Activated CD4-positive, alpha-beta T cell treated with anti-CD3 and anti-CD28 coated beads, Interleukin-2, amount 10 ng/mL, durations not matched to agents 7 days and 5 days (primary cell): ENCODE results near the gene TEKT1. TPM values are rescaled to one million over a fixed set of nuclear protein-coding genes. Genes with fewer than 3 reads are reported as not detected.
"Not testable (repeated sequence)": the region's sequence is repeated elsewhere in the genome, so short reads cannot be mapped to it uniquely, and the experiment has no call there.

Experiments used
- CTCF ChIA-PET: fragments of 350-600 bp; sonication (Branson Sonifier 250); formaldehyde crosslinking; loops from one replicate; lab custom pipeline; 2021; ENCODE audit warnings: antibody characterized with exemption; lab: Charles Lee
- POLR2A ChIA-PET: fragments of 350-600 bp; sonication (Branson Sonifier 250); formaldehyde crosslinking; loops from one replicate; lab custom pipeline; 2021; ENCODE audit warnings: antibody characterized with exemption; lab: Charles Lee
- DNase-seq: peaks from one replicate; pipeline ENCODE4 v3.0.0-alpha.2; 2020
- H3K27ac Mint-ChIP-seq: one replicate; pipeline ENCODE4 v1.8.0; 2021; ENCODE audit warnings: mild to moderate bottlenecking, moderate library complexity, mixed read lengths
- H3K27me3 Mint-ChIP-seq: one replicate; pipeline ENCODE4 v1.8.0; 2021; ENCODE audit warnings: mixed read lengths
- H3K36me3 Mint-ChIP-seq: one replicate; pipeline ENCODE4 v1.8.0; 2021; ENCODE audit warnings: low read depth, mixed read lengths
- H3K4me1 Mint-ChIP-seq: one replicate; pipeline ENCODE4 v1.8.0; 2021; ENCODE audit warnings: mixed read lengths
- H3K4me3 Mint-ChIP-seq: one replicate; pipeline ENCODE4 v1.8.0; 2021; ENCODE audit warnings: mild to moderate bottlenecking, moderate library complexity, mixed read lengths
- H3K9me3 Mint-ChIP-seq: one replicate; pipeline ENCODE4 v1.8.0; 2021; ENCODE audit warnings: mixed read lengths
- total RNA-seq, 2 experiments: library from RNA; stranded (reverse); gene quantifications; one replicate each; pipeline ENCODE4 v1.2.3, GENCODE V29; 2021

Gene TEKT1
- total RNA-seq, result not detected

DNA sequence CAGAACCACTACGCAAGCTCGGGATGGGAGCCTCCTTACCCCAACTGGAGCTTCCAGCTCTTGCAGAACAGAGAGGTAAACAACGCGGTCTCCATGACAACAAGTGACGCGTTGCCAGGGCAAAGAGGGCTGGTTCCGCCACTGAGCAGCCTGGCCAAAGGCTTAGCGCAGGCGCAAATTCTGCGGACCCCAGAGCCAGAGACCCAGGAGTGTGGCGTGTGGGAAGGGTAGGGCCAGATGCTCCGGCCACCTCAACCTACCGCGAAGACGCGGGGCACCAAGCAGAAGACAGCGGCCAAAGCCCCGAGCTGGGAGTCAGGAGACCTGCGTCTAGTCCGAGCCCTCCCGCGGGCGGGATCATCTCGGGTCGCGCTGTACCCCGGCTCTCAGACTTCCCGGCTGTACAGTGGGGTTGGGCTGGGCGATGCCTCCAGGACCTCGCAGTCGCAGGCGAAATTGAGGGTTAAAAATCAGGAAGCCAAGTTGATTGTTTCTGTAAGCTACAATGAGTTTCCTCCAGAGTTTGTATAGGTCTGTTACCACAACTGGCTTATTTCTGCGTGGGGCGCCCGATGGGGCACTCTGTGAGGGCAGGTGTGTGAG lies at the start of gene TEKT1:
Gene TEKT1 (minus strand): TSS at position 69 of the 603 bp plus-strand sequence. CDS start 1,353 bp downstream, outside the sequence.
- CTCF ChIA-PET, result interaction anchor here (0.8 kb wide), 1 partner anchor 12 kb away, joined by 3 read pairs; no protein-coding TSS in a partner anchor
- Mint-ChIP-seq H3K27ac (no peak within 1 kb of the TSS), H3K27me3 (peaks cover 61% of the 10 kb centered on the region)

DNA sequence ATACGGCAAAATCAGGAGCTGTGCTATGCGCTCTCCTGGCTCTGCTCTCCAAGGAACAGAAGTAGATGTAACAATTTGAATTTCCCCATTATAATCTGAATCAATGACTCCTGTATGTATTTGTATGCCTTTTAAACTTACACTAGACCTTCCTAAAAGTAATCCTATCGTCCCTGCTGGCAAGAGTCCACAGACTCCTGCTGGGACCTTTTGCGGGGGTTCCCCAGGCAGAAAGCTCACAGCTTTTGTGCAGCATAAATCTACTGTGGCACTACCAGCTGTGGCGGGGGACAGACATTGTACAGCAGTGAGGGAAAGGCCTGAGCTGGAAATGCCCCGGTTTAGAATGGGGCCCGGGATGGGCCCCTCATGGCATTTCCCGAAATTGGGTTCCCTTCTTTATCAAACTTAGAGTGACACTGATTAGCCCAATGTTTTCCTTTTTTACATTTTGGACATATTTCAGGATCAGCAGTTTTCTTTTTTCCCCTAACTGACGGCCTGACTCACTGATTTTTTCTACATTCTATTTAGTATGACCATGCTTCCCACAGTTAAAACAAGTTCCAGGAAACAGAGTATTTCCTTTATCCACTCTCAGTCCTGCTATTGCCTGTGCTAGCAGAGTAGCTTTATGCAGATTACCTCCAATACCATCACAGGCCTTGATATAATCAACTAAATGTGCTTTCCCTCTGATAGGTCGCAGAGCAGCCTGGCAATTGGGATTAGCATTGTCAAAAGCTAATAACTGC lies 47.9 kb upstream of the TEKT1 start:
- H3K9me3 Mint-ChIP-seq, CTCF ChIA-PET, H3K27ac Mint-ChIP-seq, H3K4me1 Mint-ChIP-seq, POLR2A ChIA-PET, H3K4me3 Mint-ChIP-seq, H3K36me3 Mint-ChIP-seq, DNase-seq: not testable (repeated sequence)
- peaks cover 26% of the 10 kb centered on the region for H3K27me3 Mint-ChIP-seq

More for the DNA sequence above, at the start of gene TEKT1:
- H3K4me3 Mint-ChIP-seq, result peak within 1 kb of the TSS; percentile 67
- peaks cover 6% of the 10 kb centered on the region for H3K4me1 Mint-ChIP-seq
- peak; percentile 80 for DNase-seq
- no peaks in the 10 kb centered on the region for H3K9me3 Mint-ChIP-seq
- POLR2A ChIA-PET, result no interaction called here
- no peaks in the 10 kb centered on the region for H3K36me3 Mint-ChIP-seq

DNA sequence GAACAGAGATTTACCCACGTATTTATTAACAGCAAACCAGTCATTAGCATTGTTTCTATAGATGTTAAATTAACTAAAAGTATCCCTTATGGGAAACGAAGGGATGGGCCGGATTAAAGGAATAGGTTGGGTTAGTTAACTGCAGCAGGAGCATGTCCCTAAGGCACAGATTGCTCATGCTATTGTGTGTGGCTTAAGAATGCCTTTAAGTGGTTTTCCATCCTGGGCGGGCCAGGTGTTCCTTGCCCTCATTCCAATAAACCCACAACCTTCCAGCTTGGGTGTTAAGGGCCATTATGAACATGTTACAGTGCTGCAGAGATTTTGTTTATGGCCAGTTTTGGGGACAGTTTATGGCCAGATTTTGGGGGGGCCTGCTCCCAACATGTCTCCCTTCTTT lies 43.7 kb upstream of the TEKT1 start:
- not testable (repeated sequence) for H3K27ac Mint-ChIP-seq

DNA sequence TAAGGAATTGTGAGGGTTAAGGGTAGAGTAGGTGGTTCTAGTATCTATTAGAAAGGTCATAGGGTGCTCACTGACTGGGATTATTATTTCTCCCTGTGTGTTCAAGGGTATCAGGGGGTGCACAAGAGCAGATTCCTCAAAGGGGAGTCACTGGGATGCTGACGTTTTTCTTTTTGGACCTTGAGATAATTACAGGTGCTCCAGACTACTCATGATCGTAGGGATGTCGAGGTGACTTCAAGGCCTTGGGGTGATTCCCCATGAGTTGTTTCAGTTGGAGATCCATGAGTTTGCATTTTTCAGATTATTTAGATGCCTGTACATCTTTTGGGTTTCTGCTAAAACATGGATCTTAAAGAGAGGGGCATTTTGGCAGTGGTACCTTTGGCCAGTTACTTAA lies 41.4 kb upstream of the TEKT1 start:
- no peak overlapping the region for H3K27ac Mint-ChIP-seq
- H3K4me3 Mint-ChIP-seq, result no peak overlapping the region
- ChIA-PET POLR2A (no interaction called here), CTCF (no interaction called here)
- peaks cover 4% of the 10 kb centered on the region for H3K27me3 Mint-ChIP-seq
- H3K36me3 Mint-ChIP-seq, result no peaks in the 10 kb centered on the region
- H3K4me1 Mint-ChIP-seq, result no peaks in the 10 kb centered on the region
- DNase-seq, result no peak
- H3K9me3 Mint-ChIP-seq, result no peaks in the 10 kb centered on the region

More for the DNA sequence above, 43.7 kb upstream of the TEKT1 start:
- H3K4me3 Mint-ChIP-seq, H3K9me3 Mint-ChIP-seq, POLR2A ChIA-PET, DNase-seq, H3K36me3 Mint-ChIP-seq, CTCF ChIA-PET, H3K4me1 Mint-ChIP-seq: not testable (repeated sequence)
- peaks cover 12% of the 10 kb centered on the region for H3K27me3 Mint-ChIP-seq

DNA sequence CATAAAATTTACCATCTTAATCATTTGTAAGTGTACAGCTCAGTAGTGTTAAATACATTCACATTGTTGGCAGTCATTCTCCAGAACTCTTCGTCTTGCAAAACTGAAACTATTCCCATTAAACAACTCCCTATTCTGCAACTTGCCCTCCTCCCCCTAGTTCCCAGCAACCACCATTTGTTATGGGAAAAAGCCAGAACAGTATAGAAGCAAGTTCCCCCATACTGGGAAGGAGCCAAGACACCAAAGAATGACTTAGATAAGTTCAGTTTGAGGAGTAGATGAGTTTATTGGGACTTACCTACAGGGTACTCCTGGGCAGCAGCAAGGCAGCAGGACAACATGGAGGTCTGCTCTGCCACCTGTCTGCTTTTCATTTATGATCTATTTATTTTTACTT lies 39.3 kb upstream of the TEKT1 start:
- ChIA-PET POLR2A (no interaction called here), CTCF (interaction anchor here (1.1 kb wide), 1 partner anchor 40 kb away, joined by 4 read pairs; no protein-coding TSS in a partner anchor)
- no peak overlapping the region for H3K27ac Mint-ChIP-seq

DNA sequence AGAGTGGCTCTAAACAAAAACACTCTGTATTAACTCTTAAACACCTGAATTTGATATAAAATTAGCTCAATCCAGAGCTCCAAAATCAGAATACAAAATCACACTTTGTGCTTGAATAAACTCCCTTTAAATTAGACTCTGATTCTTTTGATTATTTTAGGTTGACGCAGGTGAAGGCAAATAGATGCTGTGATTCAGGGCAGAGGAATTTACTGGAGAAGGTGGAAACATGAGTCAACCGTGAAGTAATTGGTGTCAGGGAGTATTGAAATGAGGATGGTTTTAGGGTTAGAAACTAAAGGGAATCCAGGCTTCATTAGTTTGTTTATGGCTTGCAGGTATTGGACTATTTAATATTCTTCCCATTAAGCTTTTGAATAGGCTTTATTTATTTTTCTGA lies 37.1 kb upstream of the TEKT1 start:
- ChIA-PET CTCF (interaction anchor here (0.6 to 0.8 kb wide), 2 partner anchors 8 to 21 kb away, joined by 3 read pairs; no protein-coding TSS in a partner anchor), POLR2A (interaction anchor here (0.7 kb wide), 1 partner anchor 293 kb away, joined by 3 read pairs; no protein-coding TSS in a partner anchor)
- H3K27ac Mint-ChIP-seq, result no peak overlapping the region
- no peaks in the 10 kb centered on the region for H3K4me1 Mint-ChIP-seq
- no peak overlapping the region for H3K4me3 Mint-ChIP-seq
- H3K27me3 Mint-ChIP-seq, result peaks cover 9% of the 10 kb centered on the region
- DNase-seq, result no peak
- no peaks in the 10 kb centered on the region for H3K36me3 Mint-ChIP-seq
- H3K9me3 Mint-ChIP-seq, result no peaks in the 10 kb centered on the region

More for the DNA sequence above, 39.3 kb upstream of the TEKT1 start:
- no peaks in the 10 kb centered on the region for H3K36me3 Mint-ChIP-seq
- H3K27me3 Mint-ChIP-seq, result peaks cover 4% of the 10 kb centered on the region
- H3K9me3 Mint-ChIP-seq, result no peaks in the 10 kb centered on the region
- H3K4me3 Mint-ChIP-seq, result no peak overlapping the region
- H3K4me1 Mint-ChIP-seq, result no peaks in the 10 kb centered on the region
- no peak for DNase-seq

DNA sequence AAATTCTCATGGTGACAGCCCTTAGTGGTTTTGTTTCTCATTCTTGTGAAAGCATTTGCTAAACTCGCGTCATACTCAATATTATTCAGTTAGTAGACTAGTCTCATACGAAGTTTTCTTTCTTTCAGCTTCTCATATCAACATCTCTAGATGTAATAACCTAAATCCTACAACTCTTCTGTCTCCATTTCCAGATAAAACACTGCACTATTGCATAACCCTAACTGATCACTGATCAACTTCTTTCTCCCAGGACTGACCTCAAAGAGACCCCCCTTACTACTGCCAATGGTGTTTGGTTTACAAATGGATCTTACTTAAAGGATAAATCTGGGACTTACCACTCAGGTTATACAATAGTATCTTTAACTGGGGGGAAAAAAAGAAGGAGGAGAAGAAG lies 36.3 kb upstream of the TEKT1 start:
- no peaks in the 10 kb centered on the region for H3K36me3 Mint-ChIP-seq
- no peak overlapping the region for H3K27ac Mint-ChIP-seq
- H3K9me3 Mint-ChIP-seq, result no peaks in the 10 kb centered on the region
- CTCF ChIA-PET, result interaction anchor here (0.6 to 0.8 kb wide), 2 partner anchors 9 to 21 kb away, joined by 3 read pairs; no protein-coding TSS in a partner anchor
- DNase-seq, result no peak
- POLR2A ChIA-PET, result no interaction called here
- H3K4me3 Mint-ChIP-seq, result no peak overlapping the region
- no peaks in the 10 kb centered on the region for H3K4me1 Mint-ChIP-seq
- H3K27me3 Mint-ChIP-seq, result peaks cover 10% of the 10 kb centered on the region

DNA sequence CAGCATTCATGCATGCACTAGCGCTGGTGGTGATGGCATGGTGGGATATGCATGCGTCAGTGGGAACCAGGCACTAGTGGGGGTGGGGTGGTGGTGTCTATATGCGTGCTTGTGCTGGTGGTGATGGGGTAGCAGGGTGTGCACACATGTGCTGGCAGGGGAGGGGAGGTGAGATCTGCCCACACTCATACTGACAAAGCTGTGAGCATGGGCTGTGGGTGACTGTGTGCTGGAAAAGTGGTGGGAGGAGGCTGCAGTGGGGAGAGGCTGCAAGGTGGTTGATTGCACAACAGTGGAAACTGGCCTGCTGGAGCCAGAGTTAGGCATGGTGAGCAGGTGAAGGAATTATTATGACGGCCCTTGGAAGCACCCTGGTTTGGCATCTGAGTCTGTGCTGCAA lies 31.3 kb upstream of the TEKT1 start:
- peaks cover 5% of the 10 kb centered on the region for H3K36me3 Mint-ChIP-seq
- POLR2A ChIA-PET, result no interaction called here
- DNase-seq, result no peak
- H3K4me3 Mint-ChIP-seq, result no peak overlapping the region
- CTCF ChIA-PET, result no interaction called here
- H3K9me3 Mint-ChIP-seq, result no peaks in the 10 kb centered on the region
- H3K27me3 Mint-ChIP-seq, result peaks cover 23% of the 10 kb centered on the region
- H3K27ac Mint-ChIP-seq, result no peak overlapping the region
- peaks cover 1% of the 10 kb centered on the region for H3K4me1 Mint-ChIP-seq

DNA sequence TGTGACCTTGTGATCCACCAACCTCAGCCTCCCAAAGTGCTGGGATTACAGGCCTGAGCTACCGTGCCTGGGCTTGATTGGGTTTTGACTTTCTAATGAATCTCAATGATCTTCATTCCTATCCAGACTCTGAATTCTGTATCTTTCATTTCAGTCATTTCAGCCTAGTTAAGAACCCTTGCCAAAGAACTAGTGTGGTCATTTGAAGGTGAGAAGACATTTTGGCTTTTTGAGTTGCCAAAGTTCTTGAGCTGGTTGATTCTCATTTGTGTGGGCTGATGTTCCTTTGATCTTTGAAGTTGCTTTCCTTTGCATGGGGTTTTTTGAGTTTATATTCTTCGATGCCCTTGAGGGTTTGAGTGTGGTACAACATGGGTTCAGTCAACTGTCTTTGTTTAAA lies 30.6 kb upstream of the TEKT1 start:
- no peak for DNase-seq
- H3K36me3 Mint-ChIP-seq, result peaks cover 5% of the 10 kb centered on the region
- ChIA-PET POLR2A (no interaction called here), CTCF (no interaction called here)
- H3K4me1 Mint-ChIP-seq, result peaks cover 1% of the 10 kb centered on the region
- H3K9me3 Mint-ChIP-seq, result no peaks in the 10 kb centered on the region
- H3K27ac Mint-ChIP-seq, result no peak overlapping the region
- peaks cover 23% of the 10 kb centered on the region for H3K27me3 Mint-ChIP-seq
- H3K4me3 Mint-ChIP-seq, result no peak overlapping the region

DNA sequence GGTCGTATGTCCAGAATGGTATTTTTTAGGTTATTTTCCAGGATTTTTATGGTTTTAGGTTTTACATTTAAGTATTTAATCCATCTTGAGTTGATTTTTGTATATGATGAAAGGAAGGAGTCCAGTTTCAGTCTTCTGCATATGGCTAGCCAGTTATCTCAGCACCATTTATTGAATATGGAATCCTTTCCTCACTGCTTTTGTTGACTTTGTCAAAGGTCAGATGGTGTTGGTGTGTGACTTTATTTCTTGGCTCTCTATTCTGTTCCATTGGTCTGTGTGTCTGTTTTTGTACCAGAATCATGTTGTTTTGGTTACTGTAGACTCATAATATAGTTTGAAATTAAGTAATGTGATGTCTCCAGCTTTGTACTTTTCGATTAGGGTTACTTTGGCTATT lies 26.4 kb upstream of the TEKT1 start:
- POLR2A ChIA-PET, result no interaction called here
- no peak overlapping the region for H3K27ac Mint-ChIP-seq
- peaks cover 5% of the 10 kb centered on the region for H3K36me3 Mint-ChIP-seq
- no peak overlapping the region for H3K4me3 Mint-ChIP-seq
- H3K27me3 Mint-ChIP-seq, result peaks cover 20% of the 10 kb centered on the region
- no peaks in the 10 kb centered on the region for H3K9me3 Mint-ChIP-seq
- no peak for DNase-seq
- H3K4me1 Mint-ChIP-seq, result peaks cover 16% of the 10 kb centered on the region
- CTCF ChIA-PET, result no interaction called here

DNA sequence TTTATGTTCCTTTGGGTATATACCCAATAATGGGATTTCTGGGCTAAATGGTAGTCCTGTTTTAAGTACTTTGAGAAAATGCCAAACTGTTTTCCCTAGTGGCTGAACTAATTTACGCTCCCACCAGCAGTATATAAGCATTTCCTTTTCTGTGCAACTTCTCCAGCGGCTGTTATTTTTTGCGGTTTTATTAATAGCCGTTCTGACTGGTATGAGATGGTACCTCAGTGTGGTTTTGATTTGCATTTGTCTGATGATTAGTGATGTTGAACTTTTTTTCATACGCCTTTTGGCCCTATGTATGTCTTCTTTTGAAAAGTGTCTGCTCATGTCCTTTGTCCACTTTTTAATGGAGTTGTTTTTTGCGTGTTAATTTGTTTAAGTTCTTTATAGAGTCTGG lies 25.8 kb upstream of the TEKT1 start:
- ChIA-PET POLR2A (no interaction called here), CTCF (no interaction called here)
- H3K27me3 Mint-ChIP-seq, result peaks cover 20% of the 10 kb centered on the region
- DNase-seq, result no peak
- peaks cover 16% of the 10 kb centered on the region for H3K4me1 Mint-ChIP-seq
- H3K4me3 Mint-ChIP-seq, result no peak overlapping the region
- peaks cover 5% of the 10 kb centered on the region for H3K36me3 Mint-ChIP-seq
- no peaks in the 10 kb centered on the region for H3K9me3 Mint-ChIP-seq
- no peak overlapping the region for H3K27ac Mint-ChIP-seq

DNA sequence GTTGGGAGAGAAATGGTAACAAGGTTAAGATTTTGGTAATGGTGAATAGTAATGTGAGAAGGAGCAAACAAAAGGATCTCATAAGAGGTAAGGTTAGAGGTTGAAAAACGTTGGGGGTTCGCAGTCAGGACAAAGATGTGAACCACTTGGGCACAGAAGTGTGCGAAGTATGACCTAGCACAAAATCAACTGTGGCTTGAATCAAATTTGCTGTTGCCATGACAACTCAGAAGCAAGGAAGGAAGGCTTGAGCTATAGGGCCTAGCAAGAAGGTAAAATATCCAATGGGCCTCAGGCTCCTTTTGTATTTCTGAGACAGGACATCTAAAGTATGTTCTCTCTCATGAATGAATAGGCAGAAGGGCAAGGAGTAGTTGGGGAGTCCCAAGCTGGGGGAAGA lies 24.5 kb upstream of the TEKT1 start:
- H3K27ac Mint-ChIP-seq, result no peak overlapping the region
- peaks cover 5% of the 10 kb centered on the region for H3K36me3 Mint-ChIP-seq
- H3K4me1 Mint-ChIP-seq, result peaks cover 16% of the 10 kb centered on the region
- H3K9me3 Mint-ChIP-seq, result no peaks in the 10 kb centered on the region
- ChIA-PET POLR2A (no interaction called here), CTCF (interaction anchor here (0.6 kb wide), 1 partner anchor 29 kb away, joined by 3 read pairs; no protein-coding TSS in a partner anchor)
- DNase-seq, result no peak
- no peak overlapping the region for H3K4me3 Mint-ChIP-seq
- peaks cover 20% of the 10 kb centered on the region for H3K27me3 Mint-ChIP-seq

DNA sequence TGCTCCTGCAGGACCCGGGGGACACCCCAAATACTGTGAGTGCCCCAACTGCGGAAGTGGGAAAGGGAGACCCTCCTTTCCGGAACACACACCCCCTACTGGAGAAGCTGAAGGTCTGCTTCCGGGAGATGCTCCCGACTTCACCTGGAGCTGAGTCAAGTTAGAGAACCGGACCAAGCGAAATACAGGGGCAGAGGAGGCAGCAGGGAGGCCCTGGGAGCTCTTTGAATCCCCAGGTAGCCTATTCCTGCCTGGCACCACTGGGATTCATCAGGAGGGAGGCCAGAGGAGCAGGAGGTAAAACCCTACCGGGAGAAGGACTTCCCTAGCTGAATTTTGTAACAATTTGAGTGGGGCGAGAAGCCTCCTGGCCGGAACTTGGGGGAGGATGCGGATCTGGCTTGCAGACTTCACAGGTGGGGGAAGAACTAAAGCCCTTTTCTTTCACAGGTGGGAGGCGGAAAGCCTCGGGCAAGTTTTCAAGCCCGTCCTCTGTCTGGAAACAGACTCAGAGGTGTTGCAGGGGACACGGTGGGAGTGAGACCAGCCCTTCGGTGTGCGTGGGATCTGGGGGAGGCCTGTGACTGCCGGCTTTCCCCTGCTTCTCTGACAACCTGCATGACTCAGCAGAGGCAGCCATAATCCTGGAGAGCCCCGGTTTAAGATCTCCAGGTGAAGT lies 22.4 kb upstream of the TEKT1 start:
- H3K27me3 Mint-ChIP-seq, result peaks cover 8% of the 10 kb centered on the region
- CTCF ChIA-PET, result interaction anchor here (0.6 to 2.0 kb wide), 2 partner anchors 10 to 222 kb away, joined by 3 to 11 read pairs; no protein-coding TSS in a partner anchor
- no peaks in the 10 kb centered on the region for H3K36me3 Mint-ChIP-seq
- H3K27ac Mint-ChIP-seq, result peak overlapping the region; percentile 50
- POLR2A ChIA-PET, result no interaction called here
- peak; percentile 10 for DNase-seq
- H3K4me3 Mint-ChIP-seq, result peak overlapping the region; percentile 67
- H3K4me1 Mint-ChIP-seq, result peaks cover 16% of the 10 kb centered on the region
- H3K9me3 Mint-ChIP-seq, result no peaks in the 10 kb centered on the region
